HCT116 (cell line): Measurements from ENCODE around the gene MAP1LC3B. TPM values are rescaled to one million over a fixed set of nuclear protein-coding genes. Genes with fewer than 3 reads are reported as not detected.
"Not testable (repeated sequence)": the region's sequence is repeated elsewhere in the genome, so short reads cannot be mapped to it uniquely, and the experiment has no call there.

Experiments
- ATAC-seq: fragments of 200-7000 bp; cut with Tn5 transposase; 2 replicates; pipeline ENCODE4 v1.9.1; 2020; ENCODE audit warnings: mild to moderate bottlenecking, moderate library complexity
- BruUV-seq: library from RNA; stranded (reverse); fragments of 400-500 nt; replicated peaks from 2 replicates; lab custom pipeline; 2021; lab: Mats Ljungman, UMichigan
- CTCF ChIA-PET: fragments of 300-600 bp; sonication (Branson Sonifier 250); formaldehyde crosslinking; loops from one replicate; lab custom pipeline; 2021; ENCODE audit warnings: antibody characterized with exemption; lab: Charles Lee
- POLR2A ChIA-PET: fragments of 300-600, 350-600 bp; sonication (Branson Sonifier 250); formaldehyde crosslinking; loops from one replicate; lab custom pipeline; 2021; ENCODE audit warnings: antibody characterized with exemption; lab: Charles Lee
- RAD21 ChIA-PET, 2 experiments: fragments of 300-600 bp; sonication (Branson Sonifier 250); formaldehyde crosslinking; loops; one replicate each; lab custom pipeline; 2023; ENCODE audit warnings: low total read pairs in 2 of 2; ENCODE audit not compliant: uncharacterized antibody in 2 of 2, unreplicated experiment in 2 of 2, low non-redundant PET in 1 of 2; lab: Charles Lee
- DNase-seq: peaks from one replicate; pipeline ENCODE4 v3.0.0-alpha.2; 2010; ENCODE audit warnings: low read depth, low spot score
- H2AFZ ChIP-seq: fragments of 200-600 bp; shearing (Covaris generic), sonication (generic); 2 replicates; pipeline ENCODE4 v1.6.1; 2017; ENCODE audit warnings: low read depth, mixed run types, mixed read lengths, antibody characterized with exemption, low read length; ENCODE audit not compliant: poor library complexity, severe bottlenecking
- H3K27ac ChIP-seq: 2 replicates; pipeline ENCODE4 v1.5.1; 2012; ENCODE audit warnings: low read depth, low read length
- H3K27me3 ChIP-seq: fragments of 200-600 bp; sonication (generic); 2 replicates; pipeline ENCODE4 v1.6.1; 2016; ENCODE audit warnings: mixed run types, low read length, mixed read lengths; ENCODE audit not compliant: insufficient read depth
- H3K36me3 ChIP-seq, 2 experiments: fragments of 200-500 bp in 1 of 2; fragments of 200-600 bp in 1 of 2; sonication (Bioruptor generic) in 1 of 2; sonication (generic) in 1 of 2; 2 replicates each; pipeline versions ENCODE4 v1.5.1 to v1.6.1; 2014 to 2016; ENCODE audit warnings: low read length in 2 of 2, inconsistent platforms in 1 of 2, mixed read lengths in 1 of 2, mixed run types in 1 of 2; ENCODE audit not compliant: insufficient read depth in 2 of 2, control insufficient read depth in 1 of 2
- H3K4me1 ChIP-seq, 2 experiments: fragments of 200-600 bp in 1 of 2; sonication (generic) in 1 of 2; 2 replicates each; pipeline versions ENCODE4 v1.5.1 to v1.6.1; 2012 to 2017; ENCODE audit warnings: low read length in 2 of 2, inconsistent platforms in 1 of 2, mild to moderate bottlenecking in 1 of 2, mixed read lengths in 1 of 2, mixed run types in 1 of 2, moderate library complexity in 1 of 2; ENCODE audit not compliant: insufficient read depth in 2 of 2, control insufficient read depth in 1 of 2
- H3K4me2 ChIP-seq: fragments of 200-600 bp; sonication (generic); 2 replicates; pipeline ENCODE4 v1.6.1; 2017; ENCODE audit warnings: mixed run types, low read length, mixed read lengths
- H3K4me3 ChIP-seq, 2 experiments: fragments of 200-600 bp in 1 of 2; sonication (generic) in 1 of 2; replicated peaks in 1 of 2; 2 replicates each; pipeline ENCODE4 v1.5.1; 2011 to 2016; ENCODE audit warnings: low read length in 2 of 2, control low read depth in 1 of 2, low read depth in 1 of 2, mild to moderate bottlenecking in 1 of 2, mixed read lengths in 1 of 2, mixed run types in 1 of 2
- H3K79me2 ChIP-seq: fragments of 200-600 bp; sonication (generic); 2 replicates; pipeline ENCODE4 v1.6.1; 2017; ENCODE audit warnings: mild to moderate bottlenecking, mixed run types, low read length, moderate library complexity, mixed read lengths; ENCODE audit not compliant: insufficient read depth
- H3K9ac ChIP-seq: fragments of 200-600 bp; sonication (generic); 2 replicates; pipeline ENCODE4 v1.6.1; 2016; ENCODE audit warnings: low read length, mixed read lengths
- H3K9me2 ChIP-seq: fragments of 200-600 bp; sonication (generic), shearing (Covaris generic); 2 replicates; pipeline ENCODE4 v1.6.1; 2017; ENCODE audit warnings: mixed run types, mild to moderate bottlenecking, moderate library complexity; ENCODE audit not compliant: insufficient read depth
- H3K9me3 ChIP-seq, 2 experiments: fragments of 200-500 bp in 1 of 2; fragments of 200-600 bp in 1 of 2; sonication (Bioruptor generic) in 1 of 2; sonication (generic) in 1 of 2; 2 replicates each; pipeline ENCODE4 v1.6.1; 2014 to 2017; ENCODE audit warnings: low read length in 2 of 2, mixed read lengths in 2 of 2, inconsistent platforms in 1 of 2, low read depth in 1 of 2, mild to moderate bottlenecking in 1 of 2, mixed run types in 1 of 2, moderate library complexity in 1 of 2; ENCODE audit not compliant: control insufficient read depth in 1 of 2, insufficient read depth in 1 of 2
- H4K20me1 ChIP-seq: fragments of 200-600 bp; sonication (generic), shearing (Covaris generic); 2 replicates; pipeline ENCODE4 v1.6.1; 2017; ENCODE audit warnings: mixed run types, mild to moderate bottlenecking, moderate library complexity; ENCODE audit not compliant: insufficient read depth
- ATF3 ChIP-seq: IDR thresholded peaks from 2 replicates; pipeline ENCODE4 v1.6.1; 2012
- CBX3 ChIP-seq: IDR thresholded peaks from 2 replicates; pipeline ENCODE4 v1.6.1; 2012; ENCODE audit warnings: low read depth
- CTCF ChIP-seq, 3 experiments: fragments of 200-600 bp in 1 of 3; sonication (generic) in 1 of 3; IDR thresholded peaks in 2 of 3; conservative IDR thresholded peaks in 1 of 3; 2 replicates each; pipeline ENCODE4 v1.5.1; 2012 to 2017; ENCODE audit warnings: low read depth in 2 of 3, low read length in 2 of 3, antibody characterized with exemption in 1 of 3, borderline replicate concordance in 1 of 3, control low read depth in 1 of 3, mild to moderate bottlenecking in 1 of 3, mixed read lengths in 1 of 3, mixed run types in 1 of 3, moderate library complexity in 1 of 3; ENCODE audit not compliant: insufficient read depth in 1 of 3
- EGR1 ChIP-seq: IDR thresholded peaks from 2 replicates; pipeline ENCODE4 v1.6.1; 2012; ENCODE audit warnings: low read depth
- ELF1 ChIP-seq: IDR thresholded peaks from 2 replicates; pipeline ENCODE4 v1.6.1; 2012; ENCODE audit warnings: low read depth, borderline replicate concordance
- EZH2 ChIP-seq: fragments of 200-600 bp; sonication (generic); IDR thresholded peaks from 2 replicates; pipeline ENCODE4 v1.6.1; 2017; ENCODE audit warnings: antibody characterized with exemption, mixed run types
- MAX ChIP-seq: IDR thresholded peaks from 2 replicates; pipeline ENCODE4 v1.6.1; 2012
- RAD21 ChIP-seq: IDR thresholded peaks from 2 replicates; pipeline ENCODE4 v1.6.1; 2012; ENCODE audit warnings: low read depth, mild to moderate bottlenecking
- SP1 ChIP-seq: IDR thresholded peaks from 2 replicates; pipeline ENCODE4 v1.6.1; 2012; ENCODE audit warnings: low read depth
- TCF7L2 ChIP-seq: IDR thresholded peaks from 2 replicates; pipeline ENCODE4 v1.7.0; 2011; ENCODE audit warnings: borderline replicate concordance, inconsistent platforms; ENCODE audit not compliant: insufficient read depth, insufficient read length; ENCODE audit errors: extremely low read depth
- YY1 ChIP-seq: IDR thresholded peaks from 2 replicates; pipeline ENCODE4 v1.6.1; 2011; ENCODE audit warnings: low read length, low read depth, moderate library complexity, mild to moderate bottlenecking; ENCODE audit not compliant: insufficient replicate concordance; ENCODE audit errors: extremely low read depth
- ZBTB33 ChIP-seq: IDR thresholded peaks from 2 replicates; pipeline ENCODE4 v1.6.1; 2011; ENCODE audit warnings: mild to moderate bottlenecking, low read length, moderate library complexity; ENCODE audit not compliant: insufficient replicate concordance; ENCODE audit errors: extremely low read depth
- ZFX ChIP-seq: fragments of 450-650 bp; IDR thresholded peaks from 2 replicates; pipeline ENCODE4 v1.6.1; 2017
- ZNF274 ChIP-seq: fragments of 200-500 bp; sonication (Bioruptor generic); IDR thresholded peaks from 2 replicates; pipeline ENCODE4 v1.6.1; 2014; ENCODE audit warnings: mild to moderate bottlenecking, low read depth, low read length, inconsistent platforms
- intact Hi-C: fragments of 100-400 bp; cut with micrococcal nuclease; formaldehyde crosslinking; loops from 2 replicates; pipeline ENCODE4 v1.10.0; 2022
- total RNA-seq: library from RNA; stranded (reverse); gene quantifications from one replicate; pipeline ENCODE4 v1.2.1, GENCODE V29; 2021; ENCODE audit not compliant: unreplicated experiment

MAP1LC3B gene
- total RNA-seq, 1 experiment from 2014 or later: 93.8 TPM

- Histone ChIP-seq H3K79me2 (peaks cover 15% of the 10 kb centered on the region), H3K4me1 (peaks cover 48 to 60% of the 10 kb centered on the region in 2 experiments), H3K4me2 (peak overlapping the region; percentile 54; the same call in 1 of the 2 replicates)
- intact Hi-C loops: loop anchor here (5.0 kb wide), 1 partner anchor 828 kb away; no protein-coding TSS in a partner anchor
- H3K27ac ChIP-seq, H4K20me1 ChIP-seq, BruUV-seq, H2AFZ ChIP-seq, H3K9me2 ChIP-seq, H3K9me3 ChIP-seq, H3K36me3 ChIP-seq, H3K9ac ChIP-seq, H3K4me3 ChIP-seq, ATAC-seq, RAD21 ChIA-PET, H3K27me3 ChIP-seq, DNase-seq: not testable (repeated sequence)
- ChIA-PET CTCF (interaction anchor here (0.7 kb wide), 1 partner anchor 11 kb away, joined by 3 read pairs; no protein-coding TSS in a partner anchor), POLR2A (interaction anchor here (3.4 kb wide), 1 partner anchor 12 kb away, joined by 15 read pairs; no protein-coding TSS in a partner anchor)
Measured at GRCh38 chr16:87389914-87390313, 2.2 kb upstream of the MAP1LC3B start.

- CTCF ChIA-PET: interaction anchor here (0.7 kb wide), 1 partner anchor 10 kb away, joined by 3 read pairs; no protein-coding TSS in a partner anchor
- intact Hi-C loops: no loop called here
- DNase-seq (no peak), ATAC-seq (no peak)
- Histone ChIP-seq H3K79me2 (peaks cover 24% of the 10 kb centered on the region), H3K4me3 (peak overlapping the region; percentile 64 to 72), H3K9me3 (no peaks in the 10 kb centered on the region), H3K27me3 (no peaks in the 10 kb centered on the region), H3K9ac (peak overlapping the region; percentile 79; the same call in 1 of the 2 replicates), H3K4me2 (peak overlapping the region; percentile 87), H3K4me1 (peaks cover 47 to 60% of the 10 kb centered on the region in 2 experiments), H3K27ac (peak overlapping the region; percentile 87), H4K20me1 (0 out of 2 replicates have a peak, but pooled peaks cover 4% of the 10 kb centered on the region), H2AFZ (no peak overlapping the region), H3K9me2 (no peaks in the 10 kb centered on the region), H3K36me3 (no peaks in the 10 kb centered on the region)
- no TSS peak for BruUV-seq
- RAD21 ChIA-PET: no interaction called here
- POLR2A ChIA-PET: interaction anchor here (3.4 kb wide), 1 partner anchor 11 kb away, joined by 15 read pairs; no protein-coding TSS in a partner anchor
- no peak for TF ChIP-seq YY1
- TF ChIP-seq SP1: no peak
- TF ChIP-seq ZBTB33: no peak
- TF ChIP-seq ZNF274: no peak
- no peak for TF ChIP-seq EZH2
- no peak for TF ChIP-seq ATF3
- TF ChIP-seq EGR1: no peak
- no peak for TF ChIP-seq CTCF (IDR thresholded peaks at IDR 0.05 in 2 of 3, conservative IDR thresholded peaks at IDR 0.05 in 1 of 3; ENCODE audit: borderline replicate concordance in 1 of 3, insufficient read depth in 1 of 3, low read depth in 2 of 3, low read length in 2 of 3)
- TF ChIP-seq MAX: no peak
- TF ChIP-seq ZFX: no peak
- TF ChIP-seq RAD21: no peak
- no peak for TF ChIP-seq ELF1
- no peak for TF ChIP-seq CBX3
- no peak for TF ChIP-seq TCF7L2
Measured at GRCh38 chr16:87390641-87391323, 1.4 kb upstream of the MAP1LC3B start.
